Measurements from ENCODE around the gene LAMA5.

The LAMA5 gene

DNA sequence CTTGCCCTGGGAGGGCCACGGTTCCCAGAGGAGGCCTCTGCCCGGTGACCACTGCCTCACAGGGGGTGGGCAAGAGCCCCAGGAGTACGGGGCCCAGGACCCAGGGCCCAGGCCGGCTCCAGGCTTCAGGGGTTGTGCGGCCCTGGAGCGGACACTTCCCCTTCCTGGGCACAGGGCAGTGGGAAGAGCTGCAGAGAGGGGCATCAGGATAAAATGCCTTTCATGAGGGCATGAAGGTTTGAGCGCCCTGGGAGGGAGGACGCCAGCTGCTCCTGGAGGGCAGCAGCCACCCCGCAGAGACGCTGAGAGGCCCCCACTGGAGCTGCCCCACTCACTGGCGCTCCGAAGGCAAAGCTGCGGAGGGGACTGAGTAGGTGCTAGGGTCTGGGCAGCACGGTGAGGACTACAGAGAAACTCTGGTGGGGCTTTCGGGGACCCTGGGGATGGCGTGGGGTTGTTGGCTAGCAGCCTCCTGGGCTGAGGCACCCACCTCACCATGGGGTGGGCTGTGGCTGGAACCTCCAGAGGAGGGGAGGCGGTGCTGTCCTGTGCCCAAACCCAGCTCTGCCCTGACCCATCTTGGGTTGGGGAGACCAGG, 10.4 kb downstream of the LAMA5 start:
- no peak for DNase-seq

DNA sequence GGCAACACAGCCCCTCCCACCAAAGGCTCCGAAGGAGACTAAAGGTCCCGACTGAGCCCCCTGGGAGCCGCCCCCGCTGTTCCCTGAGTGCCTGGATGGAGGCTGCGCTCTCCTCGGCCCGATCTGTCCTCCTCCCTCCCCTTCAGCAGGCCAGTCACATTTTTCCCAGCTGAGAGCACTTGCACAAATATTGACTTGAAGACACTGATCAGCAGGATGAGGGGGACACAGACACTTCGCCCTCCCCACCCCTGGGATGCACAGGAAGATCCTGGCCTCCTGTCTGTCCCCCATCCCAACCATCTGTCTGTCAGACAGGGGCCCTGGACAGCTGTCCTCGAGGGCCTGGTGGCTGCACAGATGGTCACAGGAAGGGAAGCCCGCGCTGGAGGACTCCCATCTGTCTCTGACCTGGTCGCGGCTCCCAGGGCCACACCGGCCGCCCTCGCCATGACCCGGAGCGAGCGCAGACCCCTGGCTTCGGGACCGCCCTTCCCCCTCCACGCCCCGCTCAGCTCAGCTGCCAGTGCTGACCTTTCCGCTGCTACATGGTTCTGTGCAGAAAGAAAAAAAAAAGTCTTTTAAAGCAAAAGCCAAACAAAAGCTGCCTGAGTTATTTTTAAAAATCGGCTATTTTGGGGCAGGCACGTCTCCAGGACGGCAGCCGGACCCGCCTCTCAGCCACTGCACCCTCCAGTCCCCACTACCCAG, 11.1 kb downstream of the LAMA5 start:
- peak; percentile 87 for DNase-seq

GRCh38 chr20:62355516-62355877, 11.6 kb downstream of the LAMA5 start:
- no peak for DNase-seq

DNA sequence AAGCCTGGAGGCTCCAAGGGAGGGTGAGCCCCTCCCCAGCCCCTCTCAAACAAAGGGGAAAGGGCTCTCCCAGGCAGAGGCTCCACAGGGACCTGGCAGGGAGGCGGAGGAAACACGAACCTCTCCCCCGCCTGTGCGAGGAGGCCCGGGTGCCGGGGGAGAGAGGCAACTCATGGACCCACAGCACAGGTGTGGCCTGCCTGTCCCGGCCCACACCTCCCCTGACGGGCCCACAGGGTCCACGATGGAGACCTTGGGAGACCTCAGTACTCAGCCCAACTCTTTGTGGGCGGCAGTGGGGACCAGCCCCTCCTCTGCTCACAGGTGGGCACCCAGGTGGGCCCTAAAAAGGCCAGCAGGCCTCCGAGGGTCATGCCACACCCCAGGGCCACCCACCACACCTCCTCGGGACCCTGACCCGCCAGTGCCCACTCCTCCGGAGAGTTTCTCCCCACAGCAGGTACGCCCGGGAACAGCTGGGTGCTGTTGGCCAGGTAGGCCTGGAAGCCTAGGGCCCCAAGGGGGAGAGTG, 12.2 kb downstream of the LAMA5 start:
- DNase-seq, result no peak

- no peak for DNase-seq
These were observed 12.9 kb downstream of the LAMA5 start for GRCh38 chr20:62354031-62354808.

DNA sequence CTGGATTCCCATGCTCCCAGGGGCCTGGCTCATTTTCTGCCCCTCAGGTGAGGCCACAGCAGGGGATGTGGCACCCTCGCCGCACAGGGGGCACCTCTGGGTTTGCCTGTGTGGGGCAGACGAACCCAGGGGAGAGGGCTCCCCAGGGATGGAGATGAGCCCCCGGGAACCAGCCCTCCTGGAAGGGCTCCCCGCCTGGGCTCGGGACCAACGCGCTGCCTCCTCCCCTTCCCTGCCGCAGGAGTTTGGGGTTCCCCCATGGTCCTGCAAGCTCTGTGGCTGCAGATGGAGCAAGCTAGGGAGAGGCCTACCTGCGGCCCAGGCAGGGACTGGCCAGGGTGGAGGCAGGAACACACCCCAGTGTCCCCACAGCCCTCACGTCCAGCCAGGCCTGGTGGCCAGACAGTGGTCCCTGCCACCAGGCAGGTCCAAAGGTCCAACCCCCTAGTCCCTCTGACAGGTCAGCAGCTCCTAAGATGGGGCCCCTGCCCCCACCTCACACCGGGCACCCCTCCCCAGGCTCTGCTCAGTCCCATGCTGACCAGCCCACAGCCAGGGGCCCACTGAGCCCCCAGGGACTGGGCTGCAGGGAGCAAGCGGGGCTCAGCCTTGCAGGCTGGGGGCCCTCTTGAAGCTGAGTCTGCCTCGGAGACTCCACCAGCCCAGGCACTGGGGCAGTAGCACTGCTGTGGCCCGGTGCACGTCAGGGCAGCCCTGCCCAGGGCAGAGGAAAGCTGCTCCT, 13.7 kb downstream of the LAMA5 start:
- DNase-seq, result no peak

DNA sequence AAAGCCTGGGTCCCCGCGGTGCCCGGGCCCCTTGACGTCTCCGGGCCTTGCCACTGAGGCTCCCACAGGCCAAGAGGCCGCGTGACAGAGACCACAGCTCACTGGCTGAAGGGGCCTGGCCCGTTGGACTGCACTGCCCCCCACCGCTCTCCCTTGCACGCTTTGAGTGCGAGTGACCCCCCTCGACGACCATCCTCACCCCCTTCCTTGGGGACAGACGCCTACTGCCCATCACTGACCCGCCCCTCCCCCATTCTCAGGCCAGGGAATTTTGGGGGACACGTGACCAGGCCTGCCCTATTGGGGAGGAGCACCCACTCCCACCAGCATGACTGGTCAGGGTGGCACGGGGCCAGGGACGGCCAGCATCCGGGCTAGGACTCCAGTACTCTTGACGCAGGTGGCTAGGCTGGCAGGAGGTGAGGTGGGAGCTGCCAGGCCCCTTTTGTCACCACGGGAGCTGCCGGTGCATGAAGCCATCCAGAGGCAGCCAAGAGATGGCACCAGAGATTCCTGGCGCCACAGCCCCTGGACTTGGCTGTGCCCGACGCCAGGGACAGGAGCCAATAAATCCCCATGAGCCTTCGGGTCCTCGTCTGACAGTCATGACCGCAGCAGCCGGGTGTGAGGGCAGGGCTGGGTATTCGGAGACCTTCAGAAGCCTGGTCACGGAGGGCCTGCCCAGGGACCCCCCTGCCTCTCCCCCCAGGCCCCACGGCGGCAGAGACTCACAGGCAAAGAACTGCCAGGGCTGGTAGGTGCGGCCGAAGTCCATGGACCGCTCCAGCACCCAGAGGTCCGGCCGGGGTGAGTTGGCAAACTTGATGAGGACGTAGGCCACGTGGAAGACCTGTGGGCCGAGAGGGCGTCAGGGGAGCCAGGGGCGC, 14.5 kb downstream of the LAMA5 start:
- peak; percentile 61 for DNase-seq

GRCh38 chr20:62351469-62352401, 15.4 kb downstream of the LAMA5 start:
- DNase-seq, result no peak

- DNase-seq, result no peak
These were observed 16.3 kb downstream of the LAMA5 start for GRCh38 chr20:62350629-62351422.

DNA sequence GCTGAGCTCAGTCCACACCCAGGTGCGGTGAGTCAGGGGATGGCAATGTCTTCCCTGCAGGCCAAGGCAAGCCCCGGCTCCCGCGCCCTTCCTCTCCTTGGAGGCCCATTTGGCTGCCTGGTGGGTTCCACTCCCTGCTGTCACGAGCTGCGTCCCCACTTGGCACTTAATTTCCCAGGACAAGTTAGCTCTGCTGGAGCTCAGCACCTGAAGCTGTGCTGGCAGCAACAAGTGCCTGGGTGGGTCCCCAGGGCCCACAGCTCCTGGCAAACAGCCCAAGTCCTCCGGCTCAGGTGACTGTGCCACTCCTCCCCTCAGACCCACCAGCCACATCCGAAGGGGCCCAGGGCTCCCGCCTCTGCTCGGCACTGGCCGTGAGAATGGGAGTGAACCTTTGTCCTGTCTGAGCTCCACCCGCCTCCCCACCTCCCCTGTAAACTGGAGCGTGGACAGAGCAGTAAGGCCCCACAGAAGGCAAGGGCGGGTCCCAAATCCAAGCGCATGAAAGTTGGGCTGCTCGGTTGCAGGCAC, 16.9 kb downstream of the LAMA5 start:
- no peak for DNase-seq

- no peak for DNase-seq
These were observed 17.5 kb downstream of the LAMA5 start for GRCh38 chr20:62349556-62350097.

GRCh38 chr20:62348604-62349003, 18.5 kb downstream of the LAMA5 start:
- DNase-seq, result no peak

GRCh38 chr20:62347445-62347844, 19.7 kb downstream of the LAMA5 start:
- no peak for DNase-seq

DNA sequence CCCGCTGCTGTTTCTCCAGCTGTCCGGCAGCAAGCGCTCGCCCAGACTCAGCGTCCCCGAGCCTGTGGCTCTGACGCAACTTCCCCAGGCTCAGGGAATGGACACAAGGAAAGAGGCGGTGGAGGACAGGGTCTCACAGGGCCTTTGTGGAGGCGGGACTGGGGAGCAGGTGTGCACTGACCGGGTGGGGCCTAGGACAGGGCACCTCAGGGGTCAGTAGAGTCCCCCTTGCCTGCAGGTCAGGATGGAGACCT, 20.0 kb downstream of the LAMA5 start:
- no peak for DNase-seq

DNA sequence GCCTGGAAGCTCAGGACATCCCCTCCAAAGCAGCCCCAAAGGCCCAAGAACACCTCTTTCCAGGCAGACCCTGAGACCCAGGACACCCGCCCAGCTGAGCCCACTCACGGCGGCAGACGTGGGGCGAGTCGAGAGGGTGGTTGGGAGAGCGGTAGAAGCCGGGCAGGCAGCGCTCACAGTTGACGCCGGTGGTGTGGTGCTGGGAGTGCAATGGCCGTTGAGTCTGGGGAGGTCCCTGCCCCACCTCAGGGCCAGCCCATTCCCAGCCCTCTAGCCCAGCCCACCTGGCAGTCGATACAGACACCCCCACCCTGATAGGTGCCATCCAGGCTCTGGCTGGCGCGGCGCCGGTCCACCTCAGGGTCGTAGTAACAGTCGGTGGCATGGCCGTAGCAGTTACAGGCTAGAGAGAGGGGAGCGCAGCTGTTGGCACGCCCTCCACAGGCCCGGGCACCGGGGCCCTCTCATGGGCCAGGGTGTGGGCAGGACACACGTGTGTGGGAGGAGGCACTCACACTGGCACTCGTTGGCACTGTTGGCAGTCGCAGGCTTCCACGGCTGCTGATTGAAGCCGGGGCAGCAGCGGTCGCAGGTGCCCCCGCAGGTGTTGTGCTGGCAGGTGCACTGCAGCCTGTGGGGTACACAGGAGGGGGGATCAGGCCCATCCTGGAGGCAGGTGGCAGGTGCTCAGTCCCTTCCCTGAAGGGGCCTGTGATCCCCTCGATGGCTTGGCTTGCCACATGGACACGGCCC, 20.5 kb downstream of the LAMA5 start:
- DNase-seq, result no peak

DNA sequence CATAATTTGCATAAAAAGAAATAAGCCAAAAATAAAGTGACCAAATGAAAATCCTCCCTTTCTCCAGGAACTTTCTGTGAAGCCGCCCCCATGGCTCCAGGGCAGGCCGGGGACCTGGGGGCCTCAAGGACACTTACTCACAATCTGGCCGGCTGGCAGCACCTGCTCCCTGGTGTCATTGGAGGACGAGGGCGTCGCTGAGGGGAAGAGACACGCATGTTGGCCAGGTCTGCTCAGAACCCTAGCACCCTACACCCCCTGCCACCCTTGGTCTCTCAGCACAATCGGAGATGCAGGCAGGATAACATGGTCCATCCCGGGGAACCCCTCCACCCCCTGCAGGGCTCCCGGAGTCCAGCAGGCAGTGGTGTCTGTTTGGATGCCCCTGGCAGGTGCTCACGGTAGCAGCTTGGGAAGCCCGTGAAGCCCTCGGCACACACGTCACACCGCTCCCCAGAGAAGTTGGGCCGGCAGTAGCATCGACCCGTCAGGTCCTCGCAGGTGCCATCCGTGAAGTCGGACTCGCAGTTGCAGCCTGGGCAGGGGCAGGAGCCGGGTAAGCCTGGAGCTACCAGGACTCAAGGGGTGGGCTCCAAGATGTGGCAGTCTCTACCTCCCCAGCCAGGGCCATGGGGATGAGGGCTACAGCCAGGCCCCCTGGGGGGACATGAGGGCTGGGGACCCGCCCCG, 21.3 kb downstream of the LAMA5 start:
- no peak for DNase-seq

DNA sequence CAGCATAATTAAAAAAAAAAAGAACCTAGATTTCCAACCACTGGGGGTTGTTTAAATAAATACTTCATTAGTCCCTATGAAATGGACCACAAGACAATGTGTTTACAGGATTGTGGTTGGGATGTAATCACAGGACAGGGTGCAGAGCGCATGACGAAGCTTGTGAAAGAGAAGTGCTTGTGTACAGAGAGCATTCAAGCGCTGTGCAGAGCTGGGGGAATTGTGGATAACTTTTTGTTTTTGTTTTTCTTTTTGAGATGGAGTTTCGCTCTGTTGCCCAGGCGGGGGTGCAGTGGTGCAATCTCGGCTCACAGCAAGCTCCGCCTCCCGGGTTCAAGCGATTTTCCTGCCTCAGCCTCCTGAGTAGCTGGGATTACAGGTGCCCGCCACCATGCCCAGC, 22.3 kb downstream of the LAMA5 start:
- no peak for DNase-seq

DNA sequence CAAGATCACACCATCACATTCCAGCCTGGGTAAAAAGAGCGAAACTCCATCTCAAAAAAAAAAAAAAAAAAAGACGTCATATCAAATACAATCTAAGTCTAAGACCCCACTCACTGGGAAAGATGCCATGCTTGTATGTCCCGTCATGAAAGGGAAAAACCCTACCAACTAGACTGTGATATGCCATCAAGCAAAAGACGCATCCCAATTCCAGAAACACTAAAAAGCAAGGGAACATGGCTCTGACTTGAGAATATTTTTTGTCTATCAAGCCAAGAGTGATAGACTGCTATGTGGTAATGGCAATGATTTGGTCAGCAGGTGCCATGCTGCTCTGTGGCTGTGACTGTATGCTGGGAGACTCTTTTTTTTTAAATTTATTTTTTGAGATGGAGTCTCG, 23.0 kb downstream of the LAMA5 start:
- no peak for DNase-seq

Data from SHP77 treated with DMSO at 0.1 percent for 48 hours (cell line).